ENCODE data around the gene RPS6KA5.

- TF ChIP-seq CTCF (IDR thresholded peaks at IDR 0.05): no peak
- TF ChIP-seq ZFX (IDR thresholded peaks at IDR 0.05; ENCODE audit: borderline replicate concordance): no peak
These were observed 247.0 kb downstream of the RPS6KA5 start for GRCh38 chr14:90813442-90813841.
